ENCODE measurements around the gene UACA. TPM values are rescaled to one million over a fixed set of nuclear protein-coding genes. Genes with fewer than 3 reads are reported as not detected.

UACA gene
- total and polyA plus RNA-seq, 7 donors = 19.1 to 51.0 (median 26.4) TPM

- H3K4me3 ChIP-seq = no peak overlapping the region
- no peak for DNase-seq
- intact Hi-C loops (cut with DNase I) = no loop called here
These were observed 147.7 kb downstream of the UACA start for GRCh38 chr15:70615435-70616310.

DNA sequence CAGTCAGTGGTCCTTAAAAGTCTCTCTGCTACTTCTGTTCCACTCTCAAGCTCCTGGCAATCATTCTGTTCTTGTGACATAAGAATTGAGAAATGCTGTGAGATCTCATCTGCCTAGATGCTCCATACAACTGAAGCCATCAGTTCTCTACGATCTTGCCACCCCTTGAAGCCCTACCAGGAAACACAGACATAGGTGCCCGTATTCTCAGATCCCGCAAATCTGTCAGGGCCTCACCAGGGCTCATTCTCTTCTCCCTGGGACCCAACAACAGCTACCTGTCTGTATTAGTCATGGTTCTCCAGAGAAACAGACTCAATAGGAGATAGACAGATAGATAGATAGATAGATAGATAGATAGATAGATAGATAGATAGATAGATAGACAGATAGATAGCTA is 149.1 kb downstream of the UACA start:
- Histone ChIP-seq H3K4me1 (peaks cover 0 to 13% (median 9%) of the 10 kb centered on the region in 4 donors), H3K27ac (no peak overlapping the region), H3K36me3 (no peaks in the 10 kb centered on the region), H3K27me3 (no peaks in the 10 kb centered on the region), H3K4me3 (no peak overlapping the region), H3K9me3 (no peaks in the 10 kb centered on the region)
- DNase-seq = no peak
- 94 to 98% methylated on average over 3 of the region's 3 CpGs for WGBS, 2 donors
- no peak for TF ChIP-seq EP300 (IDR thresholded peaks at IDR 0.05)
- TF ChIP-seq CTCF (IDR thresholded peaks at IDR 0.05) = no peak
- TF ChIP-seq POLR2AphosphoS5 (IDR thresholded peaks at IDR 0.05) = no peak
- TF ChIP-seq POLR2A (IDR thresholded peaks at IDR 0.05) = no peak
- intact Hi-C loops (cut with DNase I) = no loop called here

More at GRCh38 chr15:70615435-70616310, 147.7 kb downstream of the UACA start:
- peaks cover 0 to 13% (median 9%) of the 10 kb centered on the region in 4 donors for H3K4me1 ChIP-seq
- 90 to 91% methylated on average over 9 of the region's 9 CpGs for WGBS, 2 donors
- H3K27me3 ChIP-seq = no peaks in the 10 kb centered on the region
- H3K27ac ChIP-seq = no peak overlapping the region
- H3K9me3 ChIP-seq = no peaks in the 10 kb centered on the region
- H3K36me3 ChIP-seq = no peaks in the 10 kb centered on the region
- no peak for TF ChIP-seq CTCF (IDR thresholded peaks at IDR 0.05)
- no peak for TF ChIP-seq POLR2A (IDR thresholded peaks at IDR 0.05)
- TF ChIP-seq POLR2AphosphoS5 (IDR thresholded peaks at IDR 0.05) = no peak
- no peak for TF ChIP-seq EP300 (IDR thresholded peaks at IDR 0.05)

DNA sequence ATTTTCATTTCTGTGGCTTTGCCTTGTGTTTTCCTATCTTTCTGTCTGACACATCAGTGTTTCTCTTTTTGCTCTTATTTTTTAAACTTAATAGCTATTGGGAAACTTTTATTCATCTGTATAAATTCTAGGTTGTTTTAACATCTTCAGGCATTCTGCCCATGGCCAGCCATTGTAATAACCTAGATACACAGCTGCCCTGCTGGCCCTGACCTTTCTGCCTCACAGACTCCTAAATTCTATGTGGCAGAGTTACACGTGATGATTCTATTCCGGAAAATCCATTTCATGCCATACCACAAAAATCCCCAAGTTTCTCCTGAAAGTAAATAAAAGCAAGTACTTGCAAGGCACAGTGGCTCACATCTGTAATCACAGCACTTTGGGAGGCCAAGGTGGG is 150.1 kb downstream of the UACA start:
- H3K27ac ChIP-seq = no peak overlapping the region
- no peak for DNase-seq

GRCh38 chr15:70611286-70611685 is 152.1 kb downstream of the UACA start:
- no peak for TF ChIP-seq POLR2A (IDR thresholded peaks at IDR 0.05)
- no peak for TF ChIP-seq EP300 (IDR thresholded peaks at IDR 0.05)
- TF ChIP-seq POLR2AphosphoS5 (IDR thresholded peaks at IDR 0.05) = no peak
- TF ChIP-seq CTCF (IDR thresholded peaks at IDR 0.05) = no peak
- DNase-seq = no peak
- Histone ChIP-seq H3K36me3 (no peaks in the 10 kb centered on the region), H3K9me3 (no peaks in the 10 kb centered on the region), H3K27ac (no peak overlapping the region), H3K4me3 (no peak overlapping the region), H3K4me1 (peaks cover 0 to 13% (median 5%) of the 10 kb centered on the region in 4 donors), H3K27me3 (no peaks in the 10 kb centered on the region)
- WGBS, 2 donors = 93 to 98% methylated on average over 4 of the region's 4 CpGs
- intact Hi-C loops (cut with DNase I) = no loop called here

More for the DNA sequence above, 150.1 kb downstream of the UACA start:
- WGBS, 2 donors = 88 to 92% methylated on average over 2 of the region's 2 CpGs
- intact Hi-C loops (cut with DNase I) = no loop called here
- Histone ChIP-seq H3K9me3 (no peaks in the 10 kb centered on the region), H3K27me3 (no peaks in the 10 kb centered on the region), H3K4me3 (no peak overlapping the region), H3K4me1 (peaks cover 0 to 16% (median 10%) of the 10 kb centered on the region in 4 donors), H3K36me3 (no peaks in the 10 kb centered on the region)
- TF ChIP-seq POLR2AphosphoS5 (IDR thresholded peaks at IDR 0.05) (no peak), POLR2A (IDR thresholded peaks at IDR 0.05) (no peak)

DNA sequence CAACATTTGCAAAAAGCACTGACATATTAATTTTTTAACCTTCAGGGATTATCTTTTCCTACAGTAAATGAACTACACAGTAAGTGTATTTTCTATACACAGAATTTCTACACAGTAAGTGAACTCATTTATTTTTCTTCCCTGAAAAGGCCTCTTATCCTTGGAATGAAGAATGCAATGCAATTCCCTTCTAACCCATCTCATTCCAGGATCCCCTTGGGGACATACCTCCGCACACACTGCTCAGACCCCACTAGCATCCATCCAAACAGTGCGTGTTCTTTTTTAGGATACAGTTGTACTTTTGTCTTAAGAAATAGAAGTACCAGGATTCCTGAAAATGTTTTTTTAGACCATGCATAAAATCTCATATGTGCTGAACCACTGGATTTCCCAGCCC is 152.8 kb downstream of the UACA start:
- Histone ChIP-seq H3K4me3 (no peak overlapping the region), H3K4me1 (peaks cover 0 to 20% (median 13%) of the 10 kb centered on the region in 4 donors), H3K36me3 (no peaks in the 10 kb centered on the region), H3K9me3 (no peaks in the 10 kb centered on the region), H3K27me3 (no peaks in the 10 kb centered on the region), H3K27ac (no peak overlapping the region)
- 94 to 96% methylated on average over 2 of the region's 2 CpGs for WGBS, 2 donors
- intact Hi-C loops (cut with DNase I) = no loop called here
- no peak for TF ChIP-seq POLR2AphosphoS5 (IDR thresholded peaks at IDR 0.05)
- no peak for TF ChIP-seq CTCF (IDR thresholded peaks at IDR 0.05)
- no peak for DNase-seq
